Measurements from ENCODE around the gene RBM34. TPM values are rescaled to one million over a fixed set of nuclear protein-coding genes. Genes with fewer than 3 reads are reported as not detected.
A peak's percentile ranks its signal among the peaks of the same experiment; 100 is the strongest.

RBM34 gene
- total RNA-seq, 3 donors from 2014 or later: 149 to 159 (median 159) TPM

DNA sequence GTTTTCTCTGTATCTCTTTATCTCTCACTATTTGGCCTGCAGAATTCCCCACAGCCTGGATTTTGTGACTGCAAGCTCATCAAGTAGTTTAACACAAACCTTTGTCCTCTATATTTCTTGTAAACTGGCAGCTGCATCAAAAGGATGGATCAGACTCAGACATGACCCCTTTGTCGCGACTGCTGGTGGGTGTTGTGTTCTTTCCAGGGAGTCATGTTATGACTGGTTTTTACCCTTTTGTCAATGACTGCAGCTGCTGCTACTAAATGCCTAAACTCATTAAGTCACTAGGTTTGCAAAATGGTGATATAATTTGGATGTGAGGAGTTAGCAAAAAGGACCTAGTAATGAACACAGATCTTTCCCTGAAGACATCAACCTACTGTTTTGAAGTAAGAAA lies 22.2 kb downstream of the RBM34 start:
- no peaks in the 10 kb centered on the region for H3K27me3 Mint-ChIP-seq (ENCODE audit: low read depth)
- H3K4me3 Mint-ChIP-seq: no peak overlapping the region
- H3K9me3 Mint-ChIP-seq: no peaks in the 10 kb centered on the region
- peaks cover 12% of the 10 kb centered on the region for H3K4me1 Mint-ChIP-seq (ENCODE audit: low read depth)
- H3K36me3 Mint-ChIP-seq (ENCODE audit: insufficient read depth): peaks cover 52% of the 10 kb centered on the region
- no peak for DNase-seq
- ATAC-seq: peak; percentile 81 to 85

DNA sequence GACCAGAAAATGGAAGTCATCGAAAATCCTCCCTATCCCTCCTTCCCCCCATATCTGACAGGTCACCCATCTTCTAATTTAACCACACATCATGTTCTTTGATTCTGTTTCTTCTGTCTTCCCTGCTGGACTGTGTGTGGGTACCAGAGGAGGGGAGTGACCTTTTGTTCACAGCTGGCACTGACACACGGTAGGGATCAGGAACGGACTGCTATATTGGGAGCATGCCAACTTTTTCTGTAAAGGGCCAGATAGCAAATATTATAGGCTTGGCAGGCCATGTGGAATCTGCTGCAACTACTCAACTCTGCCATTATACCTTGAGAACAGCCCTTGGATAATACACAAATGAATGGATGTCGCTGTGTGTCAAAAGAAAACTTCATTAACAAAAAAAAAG lies 24.9 kb downstream of the RBM34 start:
- DNase-seq (no peak), ATAC-seq (no peak)
- Mint-ChIP-seq H3K4me3 (no peak overlapping the region), H3K9me3 (no peaks in the 10 kb centered on the region), H3K27me3 (ENCODE audit: low read depth) (no peaks in the 10 kb centered on the region), H3K4me1 (ENCODE audit: low read depth) (peaks cover 12% of the 10 kb centered on the region), H3K36me3 (ENCODE audit: insufficient read depth) (peaks cover 44% of the 10 kb centered on the region)

DNA sequence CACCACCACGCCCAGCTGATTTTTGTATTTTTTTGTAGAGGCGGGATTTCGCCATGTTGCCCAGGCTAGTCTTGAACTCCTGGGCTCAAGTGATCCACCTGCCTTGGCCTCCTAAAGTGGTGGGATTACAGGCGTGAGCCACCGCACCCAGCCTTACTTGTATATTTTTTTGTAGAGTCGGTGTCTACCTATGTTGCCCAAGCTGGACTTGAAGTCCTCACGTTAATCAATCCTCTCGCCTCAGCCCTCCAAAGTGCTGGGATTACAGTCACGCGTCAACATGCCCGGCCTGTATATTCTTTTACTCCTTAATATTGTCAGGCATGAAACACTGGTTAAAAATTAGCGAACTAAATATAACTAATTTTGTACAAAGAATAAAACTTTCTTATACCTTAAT lies 26.9 kb downstream of the RBM34 start:
- H3K27me3 Mint-ChIP-seq (ENCODE audit: low read depth): no peaks in the 10 kb centered on the region
- H3K4me3 Mint-ChIP-seq: no peak overlapping the region
- H3K36me3 Mint-ChIP-seq (ENCODE audit: insufficient read depth): peaks cover 37% of the 10 kb centered on the region
- ATAC-seq: no peak
- no peak for DNase-seq
- H3K4me1 Mint-ChIP-seq (ENCODE audit: low read depth): peaks cover 9% of the 10 kb centered on the region
- H3K9me3 Mint-ChIP-seq: no peaks in the 10 kb centered on the region

DNA sequence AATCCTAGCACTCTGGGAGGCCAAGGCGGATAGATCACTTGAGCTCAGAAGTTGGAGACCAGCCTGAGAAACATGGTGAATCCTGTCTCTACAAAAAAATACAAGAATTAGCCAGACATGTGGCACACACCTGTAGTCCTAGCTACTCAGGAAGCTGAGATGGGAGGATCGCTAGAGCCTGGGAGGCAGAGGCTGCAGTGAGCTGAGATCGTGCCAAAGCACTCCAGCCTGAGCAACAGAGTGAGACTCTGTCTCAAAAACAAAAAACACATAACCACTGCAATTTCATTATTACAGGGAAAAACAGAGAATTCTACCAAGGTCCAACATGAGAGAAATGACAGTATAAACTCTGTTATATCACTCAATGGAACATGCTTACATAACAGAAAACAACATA lies 28.0 kb downstream of the RBM34 start:
- Mint-ChIP-seq H3K27me3 (ENCODE audit: low read depth) (no peaks in the 10 kb centered on the region), H3K4me1 (ENCODE audit: low read depth) (peaks cover 4% of the 10 kb centered on the region), H3K36me3 (ENCODE audit: insufficient read depth) (peaks cover 30% of the 10 kb centered on the region), H3K4me3 (no peak overlapping the region), H3K9me3 (no peaks in the 10 kb centered on the region)
- ATAC-seq (no peak), DNase-seq (no peak)

DNA sequence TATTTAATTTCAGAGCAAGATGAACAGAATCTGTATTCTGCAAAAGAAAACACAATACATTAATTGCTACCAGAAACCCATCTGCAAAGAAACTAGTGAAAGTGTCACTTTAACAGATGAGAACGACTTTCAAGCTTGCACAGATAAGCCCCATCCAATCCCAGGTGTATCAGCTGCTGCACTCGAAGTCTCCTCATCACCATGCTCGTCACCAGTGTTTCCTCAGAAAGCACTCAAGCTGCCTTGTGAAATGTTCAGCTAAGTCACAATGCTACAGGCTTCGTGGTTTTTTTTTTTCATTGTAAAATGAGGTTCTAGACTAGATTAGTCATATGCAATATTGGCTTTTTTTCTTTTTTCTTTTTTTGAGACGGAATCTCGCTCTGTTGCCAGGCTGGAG lies 29.1 kb downstream of the RBM34 start:
- no peaks in the 10 kb centered on the region for H3K9me3 Mint-ChIP-seq
- no peak overlapping the region for H3K4me3 Mint-ChIP-seq
- peaks cover 5% of the 10 kb centered on the region for H3K4me1 Mint-ChIP-seq (ENCODE audit: low read depth)
- ATAC-seq: no peak
- H3K27me3 Mint-ChIP-seq (ENCODE audit: low read depth): no peaks in the 10 kb centered on the region
- H3K36me3 Mint-ChIP-seq (ENCODE audit: insufficient read depth): peaks cover 27% of the 10 kb centered on the region
- no peak for DNase-seq

DNA sequence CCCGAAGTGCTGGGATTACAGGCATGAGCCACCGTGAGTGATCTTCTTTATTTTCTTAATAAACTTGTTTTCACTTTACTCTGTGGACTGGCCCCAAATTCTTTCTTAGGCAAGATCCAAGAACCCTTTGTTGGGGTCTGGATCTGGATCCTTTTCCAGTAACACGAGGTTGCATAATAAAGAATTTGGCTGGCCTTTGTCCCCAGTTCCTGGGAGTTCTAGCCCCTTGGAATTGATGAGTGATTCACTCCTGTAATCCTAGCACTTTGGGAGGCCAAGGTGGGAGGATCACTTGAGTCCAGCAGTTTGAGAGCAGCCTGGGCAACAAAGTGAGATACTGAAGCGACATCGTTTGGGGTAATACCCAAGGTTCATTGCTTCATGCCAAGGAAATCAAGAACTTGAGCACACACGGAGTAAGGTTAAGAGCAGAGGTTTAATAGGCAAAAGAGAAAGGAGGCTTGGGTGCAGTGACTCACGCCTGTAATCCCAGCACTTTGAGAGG lies 30.2 kb downstream of the RBM34 start:
- H3K27me3 Mint-ChIP-seq (ENCODE audit: low read depth): no peaks in the 10 kb centered on the region
- ATAC-seq (no peak), DNase-seq (no peak)
- H3K9me3 Mint-ChIP-seq: no peaks in the 10 kb centered on the region
- peaks cover 16% of the 10 kb centered on the region for H3K4me1 Mint-ChIP-seq (ENCODE audit: low read depth)
- H3K36me3 Mint-ChIP-seq (ENCODE audit: insufficient read depth): peaks cover 20% of the 10 kb centered on the region
- no peak overlapping the region for H3K4me3 Mint-ChIP-seq

DNA sequence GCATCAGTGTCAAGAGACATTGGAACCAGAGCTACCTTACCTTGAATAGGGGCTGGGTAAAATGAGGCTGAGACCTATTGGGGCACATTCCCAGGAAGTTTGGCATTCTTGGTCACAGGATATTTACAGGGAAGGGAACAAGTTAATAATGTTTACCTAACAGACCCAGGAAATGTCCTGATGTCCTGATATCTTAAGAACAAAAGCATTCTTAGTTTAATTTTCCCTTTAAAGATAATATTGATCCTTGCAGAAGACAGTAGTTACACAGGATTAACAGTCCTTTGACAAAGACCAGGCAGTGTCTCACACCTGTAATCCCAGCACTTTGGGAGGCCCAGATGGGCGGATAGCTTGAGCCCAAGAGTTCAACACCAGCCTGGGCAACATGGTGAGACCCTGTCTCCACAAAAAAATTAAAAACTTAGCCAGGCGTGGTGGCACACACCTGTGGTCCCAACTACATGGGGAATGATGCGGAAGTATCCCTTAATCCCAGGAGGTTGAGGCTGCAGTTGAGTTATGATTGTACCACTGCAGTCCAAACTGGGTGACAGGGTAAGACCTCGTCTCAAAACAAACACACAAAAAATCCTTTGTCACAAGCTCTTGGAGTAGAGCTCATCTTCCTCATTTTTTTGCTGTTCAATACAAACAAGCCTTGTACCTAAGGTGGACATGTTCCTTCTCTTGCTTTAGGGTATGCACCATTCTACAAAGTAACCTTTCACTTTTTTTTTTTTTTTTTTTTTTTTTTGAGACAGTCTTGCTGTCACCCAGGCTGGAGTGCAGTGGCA lies 31.1 kb downstream of the RBM34 start:
- H3K4me3 Mint-ChIP-seq: no peak overlapping the region
- no peaks in the 10 kb centered on the region for H3K9me3 Mint-ChIP-seq
- H3K27me3 Mint-ChIP-seq (ENCODE audit: low read depth): no peaks in the 10 kb centered on the region
- no peak for ATAC-seq
- H3K36me3 Mint-ChIP-seq (ENCODE audit: insufficient read depth): peaks cover 14% of the 10 kb centered on the region
- no peak for DNase-seq
- peaks cover 22% of the 10 kb centered on the region for H3K4me1 Mint-ChIP-seq (ENCODE audit: low read depth)

DNA sequence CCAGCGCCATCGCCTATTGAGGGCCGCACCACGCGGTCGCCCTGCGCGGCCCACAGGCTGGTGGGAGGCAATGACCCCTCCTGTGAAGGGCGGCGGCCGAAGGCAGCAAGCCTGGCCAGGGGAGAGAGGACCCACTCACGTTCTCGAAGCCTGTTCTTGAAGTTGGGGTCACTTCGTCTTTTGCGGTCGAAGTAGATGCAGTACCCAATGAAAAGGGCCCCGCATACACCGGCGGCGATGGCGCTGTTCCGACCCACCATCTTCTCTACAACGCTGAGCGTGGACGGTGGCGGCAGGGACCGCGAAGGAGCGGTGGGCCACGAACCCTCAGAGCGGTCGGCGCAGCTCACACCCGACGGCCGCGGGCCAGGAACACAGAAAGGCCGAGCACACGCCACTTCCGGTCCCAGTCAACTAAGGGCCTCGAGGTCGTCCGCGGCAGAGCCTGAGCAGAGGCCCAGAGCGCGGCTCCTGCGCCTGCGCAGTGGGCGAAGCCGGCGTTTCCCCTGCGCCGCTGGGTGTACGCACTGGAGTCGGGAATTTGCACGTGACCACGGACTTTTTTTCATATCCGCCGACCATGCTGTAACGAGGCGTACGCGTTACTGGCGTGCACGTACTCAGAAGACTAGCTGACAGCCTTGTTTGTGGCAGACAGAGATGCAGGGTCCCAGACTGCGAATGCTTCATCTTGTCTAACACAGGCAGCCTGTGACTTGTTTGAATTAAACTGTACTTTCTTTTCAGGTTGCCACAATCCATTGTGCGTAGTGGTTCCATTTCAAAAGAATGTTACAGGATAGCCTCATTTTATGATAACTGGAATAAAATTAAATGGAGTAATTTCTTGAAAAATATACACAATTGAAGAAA lies 32.4 kb downstream of the RBM34 start, which contains the start of gene TOMM20:
Gene TOMM20, minus strand, starts transcription at position 382 of the 873 bp plus-strand sequence. Its CDS starts 122 bp downstream, at position 260.
- Mint-ChIP-seq H3K36me3 (ENCODE audit: insufficient read depth) (peaks cover 19% of the 10 kb centered on the region), H3K4me1 (ENCODE audit: low read depth) (peaks cover 32% of the 10 kb centered on the region), H3K9me3 (no peaks in the 10 kb centered on the region), H3K27me3 (ENCODE audit: low read depth) (no peaks in the 10 kb centered on the region), H3K4me3 (peak within 1 kb of the TSS; percentile 93)
- peak; percentile 97 for ATAC-seq
- DNase-seq: peak; percentile 90

DNA sequence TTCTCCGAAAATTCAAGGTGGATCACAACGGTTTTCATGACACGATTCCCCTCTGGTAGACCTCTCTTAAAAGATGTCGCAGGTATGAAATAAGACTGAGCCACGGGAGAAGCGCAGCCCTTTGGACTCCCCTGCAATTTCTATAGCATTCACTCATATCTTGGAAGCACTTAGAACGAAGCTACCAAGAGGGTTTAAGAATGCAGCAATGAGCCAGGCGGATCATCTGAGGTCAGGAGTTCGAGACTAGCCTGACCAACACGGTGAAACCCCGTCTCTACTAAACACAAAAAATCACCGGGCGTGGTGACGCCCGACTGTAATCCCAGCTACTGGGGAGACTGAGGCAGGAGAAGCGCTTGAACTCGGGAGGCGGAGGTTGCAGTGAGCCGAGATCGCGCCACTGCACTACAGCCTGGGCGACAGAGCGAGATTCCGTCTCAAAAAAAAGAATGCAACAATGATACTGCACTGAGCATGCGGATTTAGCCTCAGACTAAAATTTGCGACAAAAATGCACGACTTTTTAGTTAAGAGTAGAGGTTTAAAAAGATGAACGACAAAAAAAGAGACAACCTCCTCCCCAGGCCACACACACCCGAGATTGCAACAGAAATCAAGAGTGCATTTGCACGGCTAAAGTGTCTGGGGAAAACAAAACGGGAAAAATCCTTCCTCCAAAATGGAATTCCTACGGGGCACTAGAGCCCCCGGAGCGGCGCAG lies 33.2 kb downstream of the RBM34 start:
- Mint-ChIP-seq H3K4me1 (ENCODE audit: low read depth) (peaks cover 37% of the 10 kb centered on the region), H3K9me3 (no peaks in the 10 kb centered on the region), H3K4me3 (peak overlapping the region; percentile 93), H3K36me3 (ENCODE audit: insufficient read depth) (peaks cover 23% of the 10 kb centered on the region), H3K27me3 (ENCODE audit: low read depth) (no peaks in the 10 kb centered on the region)
- ATAC-seq (no peak), DNase-seq (no peak)

DNA sequence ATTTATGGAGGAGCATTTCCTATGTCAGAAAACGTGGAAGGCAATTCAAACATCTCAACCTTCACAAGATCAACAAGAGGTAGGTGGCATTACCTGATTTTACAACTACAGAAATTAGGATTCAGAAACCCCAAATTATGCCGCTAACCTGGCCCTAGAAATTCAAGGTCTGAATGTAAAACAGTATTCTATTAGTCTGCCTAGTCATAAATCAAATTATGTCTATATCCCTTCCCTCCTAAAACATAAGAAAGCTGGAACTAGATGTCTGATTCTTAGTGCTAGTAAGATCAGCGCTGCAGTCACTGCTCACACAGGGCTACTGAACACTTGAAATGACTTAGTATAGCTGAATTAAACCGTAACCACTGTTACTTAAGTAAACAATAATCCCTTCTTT lies 33.8 kb downstream of the RBM34 start:
- DNase-seq: no peak
- no peaks in the 10 kb centered on the region for H3K27me3 Mint-ChIP-seq (ENCODE audit: low read depth)
- H3K9me3 Mint-ChIP-seq: no peaks in the 10 kb centered on the region
- peaks cover 42% of the 10 kb centered on the region for H3K4me1 Mint-ChIP-seq (ENCODE audit: low read depth)
- H3K4me3 Mint-ChIP-seq: peak overlapping the region; percentile 93
- H3K36me3 Mint-ChIP-seq (ENCODE audit: insufficient read depth): peaks cover 27% of the 10 kb centered on the region
- no peak for ATAC-seq

DNA sequence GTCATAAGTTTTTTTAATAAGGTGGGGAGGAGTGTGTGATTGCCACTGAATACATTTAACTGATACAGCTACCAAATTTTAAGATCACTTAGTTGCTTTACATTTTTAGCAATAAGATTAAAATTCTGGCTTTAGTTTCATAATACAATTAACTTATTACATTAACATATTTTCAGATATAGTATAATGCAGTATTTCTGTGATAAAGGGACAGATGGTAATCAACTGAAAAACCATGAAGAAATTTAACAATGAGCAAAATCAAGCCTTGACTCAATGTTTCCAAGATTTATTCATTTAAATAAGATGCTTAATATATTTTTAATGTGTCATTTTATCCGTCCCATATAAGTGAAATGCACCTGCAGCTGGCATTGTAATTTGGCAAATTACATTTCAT lies 36.4 kb downstream of the RBM34 start:
- ATAC-seq (no peak), DNase-seq (no peak)
- Mint-ChIP-seq H3K4me1 (ENCODE audit: low read depth) (peaks cover 45% of the 10 kb centered on the region), H3K4me3 (peak overlapping the region; percentile 64), H3K36me3 (ENCODE audit: insufficient read depth) (peaks cover 36% of the 10 kb centered on the region), H3K27me3 (ENCODE audit: low read depth) (no peaks in the 10 kb centered on the region), H3K9me3 (no peaks in the 10 kb centered on the region)

DNA sequence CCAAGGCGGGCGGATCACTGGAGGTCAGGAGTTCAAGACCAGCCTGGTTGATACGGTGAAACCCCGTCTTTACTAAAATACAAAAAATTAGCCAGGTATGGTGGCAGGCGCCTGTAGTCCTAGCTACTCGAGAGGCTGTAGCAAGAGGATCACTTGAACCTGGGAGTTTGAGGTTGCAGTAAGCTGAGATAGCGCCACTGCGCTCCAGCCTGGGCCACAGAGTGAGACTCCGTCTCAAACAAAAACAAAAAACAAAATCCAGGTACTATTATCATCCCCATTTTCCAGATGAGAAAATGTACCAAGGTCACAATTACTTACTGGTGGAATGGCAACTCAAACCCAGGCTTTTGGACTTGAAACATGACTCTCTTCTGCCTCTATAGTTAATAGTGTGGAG lies 36.9 kb downstream of the RBM34 start:
- DNase-seq (no peak), ATAC-seq (no peak)
- Mint-ChIP-seq H3K4me3 (peak overlapping the region; percentile 60), H3K9me3 (no peaks in the 10 kb centered on the region), H3K4me1 (ENCODE audit: low read depth) (peaks cover 44% of the 10 kb centered on the region), H3K36me3 (ENCODE audit: insufficient read depth) (peaks cover 42% of the 10 kb centered on the region), H3K27me3 (ENCODE audit: low read depth) (no peaks in the 10 kb centered on the region)

DNA sequence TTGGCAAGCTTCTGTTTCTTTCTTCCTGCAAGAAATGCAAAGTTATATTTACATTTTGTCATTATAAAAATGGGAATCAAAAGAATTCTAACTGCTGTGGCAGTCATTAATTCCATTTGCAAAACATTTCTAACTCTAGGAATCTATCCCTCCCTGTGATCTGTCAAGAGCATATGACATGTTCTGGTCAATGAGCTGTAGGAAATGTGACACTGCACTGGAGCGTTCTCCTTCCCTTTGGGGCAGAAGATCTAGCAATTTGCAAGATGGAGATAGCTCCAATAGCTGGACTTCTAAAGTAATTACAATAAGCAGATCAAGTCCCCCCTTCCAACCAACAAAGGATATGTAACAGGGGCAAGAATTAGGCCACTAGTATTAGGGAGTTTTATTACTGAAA lies 38.7 kb downstream of the RBM34 start:
- H3K36me3 Mint-ChIP-seq (ENCODE audit: insufficient read depth): peaks cover 51% of the 10 kb centered on the region
- peaks cover 41% of the 10 kb centered on the region for H3K4me1 Mint-ChIP-seq (ENCODE audit: low read depth)
- DNase-seq: no peak
- no peaks in the 10 kb centered on the region for H3K27me3 Mint-ChIP-seq (ENCODE audit: low read depth)
- no peak for ATAC-seq
- H3K4me3 Mint-ChIP-seq: no peak overlapping the region
- H3K9me3 Mint-ChIP-seq: no peaks in the 10 kb centered on the region
